HepG2 (cell line): Measurements from ENCODE around the gene POTEC. TPM values are rescaled to one million over a fixed set of nuclear protein-coding genes. Genes with fewer than 3 reads are reported as not detected.
"Not testable (repeated sequence)": the region's sequence is repeated elsewhere in the genome, so short reads cannot be mapped to it uniquely, and the experiment has no call there.

ENCODE experiments used
- ATAC-seq: fragments of 200-7000 bp; cut with Tn5 transposase; 3 replicates; pipeline ENCODE4 v1.9.1; 2020; ENCODE audit warnings: mild to moderate bottlenecking, moderate library complexity
- BruUV-seq: library from RNA; stranded (reverse); fragments of 400-500 nt; replicated peaks from 2 replicates; lab custom pipeline; 2021; lab: Mats Ljungman, UMichigan
- CTCF ChIA-PET: fragments of 300-600 bp; formaldehyde crosslinking; extraction: SDS; loops from one replicate; lab custom pipeline; 2021; ENCODE audit warnings: low total read pairs, inconsistent platforms, low intra/inter-chr PET ratio; lab: Yijun Ruan, JAX
- POLR2A ChIA-PET: fragments of 350-600 bp; sonication (Branson Sonifier 250); formaldehyde crosslinking; loops from one replicate; lab custom pipeline; 2020; ENCODE audit warnings: antibody characterized with exemption, inconsistent platforms; lab: Yijun Ruan, JAX
- DNase-seq: peaks from one replicate; pipeline ENCODE4 v3.0.0-alpha.2; 2015; ENCODE audit warnings: low spot score
- FAIRE-seq: peaks from 3 replicates; lab custom pipeline; 2011; peaks lifted over from hg19 to GRCh38; lab: Jason Lieb, UNC
- H2AFZ ChIP-seq: one replicate; pipeline ENCODE4 v1.6.1; 2011; ENCODE audit warnings: low read length, inconsistent platforms
- H3K27ac ChIP-seq: fragments of 300-600 bp; 3 replicates; pipeline ENCODE4 v1.8.0; 2011; ENCODE audit warnings: mixed run types, mild to moderate bottlenecking, mixed read lengths, low read length, inconsistent platforms; ENCODE audit not compliant: insufficient read depth; ENCODE audit errors: extremely low read length
- H3K27me3 ChIP-seq, 2 experiments: fragments of 200-600 bp in 1 of 2; 2 replicates in 1 of 2; 3 replicates in 1 of 2; pipeline versions ENCODE4 v1.6.0 to v1.8.0; 2011; ENCODE audit warnings: low read length in 2 of 2, mild to moderate bottlenecking in 2 of 2, moderate library complexity in 2 of 2, inconsistent platforms in 1 of 2; ENCODE audit not compliant: insufficient read depth in 2 of 2, control insufficient read depth in 1 of 2
- H3K36me3 ChIP-seq, 2 experiments: fragments of 200-600 bp in 1 of 2; replicated peaks in 1 of 2; 2 replicates in 1 of 2; 3 replicates in 1 of 2; pipeline versions ENCODE4 v1.5.1 to v1.8.0; 2011; ENCODE audit warnings: low read length in 2 of 2, inconsistent platforms in 1 of 2; ENCODE audit not compliant: insufficient read depth in 2 of 2, control insufficient read depth in 1 of 2
- H3K4me1 ChIP-seq: 2 replicates; pipeline ENCODE4 v1.5.1; 2012; ENCODE audit warnings: low read length, inconsistent platforms; ENCODE audit not compliant: insufficient read depth
- H3K4me2 ChIP-seq: 2 replicates; pipeline ENCODE4 v1.6.0; 2011; ENCODE audit warnings: low read depth, low read length, inconsistent platforms
- H3K4me3 ChIP-seq, 3 experiments: fragments of 200-600 bp in 1 of 3; sonication (generic), shearing (Covaris generic) in 1 of 3; replicated peaks in 1 of 3; 2 replicates each; pipeline ENCODE4 v1.5.1; 2011 to 2016; ENCODE audit warnings: low read length in 3 of 3, inconsistent platforms in 2 of 3, low read depth in 2 of 3, mild to moderate bottlenecking in 2 of 3, control low read depth in 1 of 3, mixed read lengths in 1 of 3; ENCODE audit not compliant: insufficient read depth in 1 of 3
- H3K79me2 ChIP-seq: one replicate; pipeline ENCODE4 v1.6.1; 2011; ENCODE audit warnings: low read length, inconsistent platforms; ENCODE audit not compliant: insufficient read depth
- H3K9ac ChIP-seq: 2 replicates; pipeline ENCODE4 v1.6.0; 2011; ENCODE audit warnings: mild to moderate bottlenecking, low read depth, low read length, inconsistent platforms; ENCODE audit not compliant: insufficient read depth
- H3K9me3 ChIP-seq: 2 replicates; pipeline ENCODE4 v1.5.1; 2012; ENCODE audit warnings: mild to moderate bottlenecking, low read length
- H4K20me1 ChIP-seq: 2 replicates; pipeline ENCODE4 v1.6.0; 2011; ENCODE audit warnings: inconsistent platforms, mild to moderate bottlenecking, low read length, moderate library complexity; ENCODE audit not compliant: insufficient read depth
- WGBS: methylation state at CpG from one replicate; pipeline ENCODE4 v1.1.6; 2017; ENCODE audit warnings: low lambda C conversion rate; 5-methylcytosine and 5-hydroxymethylcytosine counted together
- in situ Hi-C: cut with HindIII; loops from 2 replicates; pipeline ENCODE4 v1.10.0; 2017; ENCODE audit warnings: low pct_unique_long_range_greater_than_20kb; ENCODE audit not compliant: extremely low pct_ligation_motif_present
- intact Hi-C: fragments of 100-400 bp; cut with micrococcal nuclease; formaldehyde crosslinking; loops from one replicate; pipeline ENCODE4 v1.10.0; 2022; ENCODE audit not compliant: unreplicated experiment
- polyA plus RNA-seq, 8 experiments: library from polyadenylated mRNA; depleted of rRNA in 3 of 8; stranded (reverse) in 7 of 8; unstranded in 1 of 8; fragments of >200 nt; fragmentation: Illumina TruSeq in 4 of 8; extraction: Trizol in 4 of 8; gene quantifications; 2 replicates each; pipeline versions ENCODE4 v1.2.1 to v1.2.3, GENCODE V29; 2011 to 2016; ENCODE audit warnings: low read depth in 4 of 8, missing spikeins in 1 of 8, mixed read lengths in 1 of 8; ENCODE audit not compliant: insufficient read depth in 1 of 8
- total RNA-seq, 5 experiments: library from RNA; depleted of rRNA; stranded (reverse); fragments of >200 nt; fragmentation: Illumina TruSeq; extraction: Trizol; gene quantifications; 2 replicates each; pipeline ENCODE4 v1.2.3, GENCODE V29; 2016; ENCODE audit warnings: low read depth in 1 of 5

Gene POTEC
- total and polyA plus RNA-seq, 2 of the 13 experiments (the other 11 are each of a cell fraction or from before 2014, with no cell fraction given): not detected

- ATAC-seq: not testable (repeated sequence)
These were observed 67.9 kb downstream of the POTEC start for GRCh38 chr18:14475520-14475919.

GRCh38 chr18:14474752-14475151 lies 68.6 kb downstream of the POTEC start:
- H3K79me2 ChIP-seq, intact Hi-C loops, H3K36me3 ChIP-seq, BruUV-seq, in situ Hi-C loops, ATAC-seq, H3K4me2 ChIP-seq, H2AFZ ChIP-seq, H3K9me3 ChIP-seq, CTCF ChIA-PET, H3K9ac ChIP-seq, H3K4me1 ChIP-seq, H3K27ac ChIP-seq, FAIRE-seq, H3K27me3 ChIP-seq, POLR2A ChIA-PET, H3K4me3 ChIP-seq, DNase-seq, H4K20me1 ChIP-seq: not testable (repeated sequence)
- 100% methylated on average over 3 of the region's 22 CpGs for WGBS

More at GRCh38 chr18:14475520-14475919, 67.9 kb downstream of the POTEC start:
- CTCF ChIA-PET, H3K9ac ChIP-seq, H3K27me3 ChIP-seq, intact Hi-C loops, H3K79me2 ChIP-seq, H3K9me3 ChIP-seq, H3K27ac ChIP-seq, DNase-seq, FAIRE-seq, in situ Hi-C loops, H3K4me2 ChIP-seq, H4K20me1 ChIP-seq, POLR2A ChIA-PET, H3K4me1 ChIP-seq, H3K36me3 ChIP-seq, BruUV-seq, H3K4me3 ChIP-seq, H2AFZ ChIP-seq: not testable (repeated sequence)
- 73% methylated on average over 8 of the region's 15 CpGs for WGBS

DNA sequence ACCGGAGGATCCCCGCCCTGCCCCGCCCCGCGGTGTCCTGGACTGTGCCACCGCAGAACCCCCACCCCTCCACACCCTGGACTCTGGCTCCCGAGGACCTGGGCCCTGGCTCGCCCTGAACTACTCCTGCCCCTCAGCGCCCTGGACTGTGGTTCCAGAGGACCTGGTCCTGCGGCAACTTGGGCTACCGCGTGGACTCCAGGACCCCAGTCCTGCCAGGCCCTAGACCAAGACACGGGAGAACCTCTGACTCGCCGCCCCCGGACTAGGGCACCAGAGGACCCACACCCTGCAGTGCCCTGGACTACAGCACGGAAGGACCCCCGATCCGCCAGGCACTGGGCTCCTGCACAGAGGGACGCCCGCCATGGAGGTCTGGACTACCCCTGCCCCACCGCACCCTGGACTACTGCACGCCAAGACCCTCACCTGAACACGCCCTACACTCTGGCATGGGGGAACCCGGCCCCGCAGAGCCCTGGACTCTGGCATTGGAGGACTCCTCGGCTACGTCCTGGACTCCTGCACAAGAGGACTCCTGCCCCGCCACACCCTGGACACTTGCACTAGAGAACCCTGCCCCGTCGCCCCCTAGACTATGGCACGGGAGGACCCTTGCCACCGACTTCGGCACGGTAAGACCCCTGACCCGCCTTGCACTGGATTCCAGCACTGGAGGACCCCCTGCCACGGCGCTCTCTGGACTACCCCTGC lies 69.2 kb downstream of the POTEC start:
- H4K20me1 ChIP-seq, H3K4me1 ChIP-seq, H3K36me3 ChIP-seq, H3K27ac ChIP-seq, H2AFZ ChIP-seq, FAIRE-seq, H3K9me3 ChIP-seq, BruUV-seq, H3K27me3 ChIP-seq, intact Hi-C loops, DNase-seq, H3K4me2 ChIP-seq, ATAC-seq, CTCF ChIA-PET, H3K79me2 ChIP-seq, H3K4me3 ChIP-seq, POLR2A ChIA-PET, H3K9ac ChIP-seq, in situ Hi-C loops: not testable (repeated sequence)
- WGBS: no CpG with 5 or more reads among the region's 38 CpGs

GRCh38 chr18:14473250-14474006 lies 70.0 kb downstream of the POTEC start:
- H3K9ac ChIP-seq, H4K20me1 ChIP-seq, H3K4me2 ChIP-seq, H3K27me3 ChIP-seq, H3K9me3 ChIP-seq, POLR2A ChIA-PET, in situ Hi-C loops, BruUV-seq, H3K4me1 ChIP-seq, DNase-seq, H3K79me2 ChIP-seq, intact Hi-C loops, FAIRE-seq, CTCF ChIA-PET, ATAC-seq, H3K4me3 ChIP-seq, H3K27ac ChIP-seq, H3K36me3 ChIP-seq, H2AFZ ChIP-seq: not testable (repeated sequence)
- 50% methylated on average over 2 of the region's 23 CpGs for WGBS
